HG03457 (cell line): ENCODE data around the gene GPR153.
"Not testable (repeated sequence)": the region's sequence is repeated elsewhere in the genome, so short reads cannot be mapped to it uniquely, and the experiment has no call there.

Experiments
- ATAC-seq: cut with Tn5 transposase; IDR thresholded peaks from one replicate; pipeline ENCODE4 v1.9.1; 2021; ENCODE audit warnings: moderate number of reproducible peaks; ENCODE audit not compliant: unreplicated experiment

GPR153 gene

DNA sequence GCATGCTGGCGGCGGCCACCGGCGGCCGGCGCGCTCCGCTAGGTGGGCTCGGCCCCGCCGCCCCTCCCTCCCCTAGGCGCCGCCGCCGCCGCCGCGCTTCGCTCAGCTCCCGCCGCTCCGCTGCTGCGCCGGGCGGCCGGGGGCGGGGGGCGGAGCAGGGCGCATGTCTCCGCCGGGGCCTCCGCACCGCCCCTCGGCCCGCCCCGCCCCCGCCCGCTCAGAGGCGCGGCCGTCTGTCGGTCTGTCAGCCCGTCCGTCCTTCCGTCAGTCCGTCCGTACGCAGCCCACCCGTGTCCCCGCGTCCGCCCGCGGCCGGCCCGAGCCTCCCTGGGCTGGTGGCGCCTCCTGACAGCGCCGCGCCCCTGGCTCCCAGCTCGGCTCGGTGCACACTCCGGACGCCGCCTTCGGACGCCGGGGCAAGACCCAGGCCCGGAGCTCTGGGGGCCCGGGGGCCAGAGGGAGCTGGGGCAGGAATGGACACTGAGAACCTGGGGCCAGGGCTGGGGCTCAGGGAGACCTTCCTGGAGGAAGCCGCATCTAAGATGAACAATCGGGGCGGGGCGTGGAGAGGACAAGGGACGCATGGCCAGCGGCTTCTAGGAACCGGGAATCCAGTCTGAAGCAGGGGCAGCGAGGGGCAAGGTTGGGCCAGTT is at the start of gene GPR153:
TSS of gene GPR153 (minus strand) at position 138 of the 654 bp plus-strand sequence. CDS start 6,193 bp downstream, outside the sequence.
- no peak for ATAC-seq

DNA sequence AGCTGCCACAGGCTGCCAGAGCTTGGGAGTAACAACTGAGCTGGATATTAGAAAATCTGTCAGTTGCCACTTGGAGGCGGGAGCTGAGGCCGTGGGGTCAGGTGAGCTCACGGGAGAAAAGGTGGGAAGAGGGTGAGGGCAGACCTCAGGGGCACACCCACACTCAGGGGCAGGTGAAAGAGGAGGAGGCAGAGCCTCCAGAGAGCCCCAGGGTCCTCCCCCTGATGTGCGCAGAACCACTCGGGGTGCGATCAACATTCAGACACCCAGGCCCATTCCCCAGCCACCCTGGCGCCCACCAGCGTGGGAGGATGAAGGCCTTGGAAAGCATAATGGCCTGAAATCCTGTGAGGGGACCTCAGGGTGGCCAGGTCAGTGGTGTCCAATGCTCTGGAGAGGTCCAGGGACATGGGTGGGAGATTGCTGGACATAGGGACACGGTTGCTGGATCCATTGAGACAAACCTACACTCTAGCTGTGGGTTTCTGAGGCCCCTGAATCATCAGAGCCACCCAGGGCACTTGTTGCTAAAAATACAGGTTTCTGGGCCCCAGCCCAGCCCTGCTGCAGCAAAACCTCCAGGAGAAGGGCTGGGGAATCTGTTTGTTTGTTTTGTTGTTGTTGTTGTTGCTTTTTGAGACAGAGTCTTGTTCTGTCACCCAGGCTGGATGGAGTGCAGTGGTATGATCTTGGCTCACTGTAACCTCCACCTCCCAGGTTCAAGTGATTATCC is 49.4 kb upstream of the GPR153 start:
- no peak for ATAC-seq

DNA sequence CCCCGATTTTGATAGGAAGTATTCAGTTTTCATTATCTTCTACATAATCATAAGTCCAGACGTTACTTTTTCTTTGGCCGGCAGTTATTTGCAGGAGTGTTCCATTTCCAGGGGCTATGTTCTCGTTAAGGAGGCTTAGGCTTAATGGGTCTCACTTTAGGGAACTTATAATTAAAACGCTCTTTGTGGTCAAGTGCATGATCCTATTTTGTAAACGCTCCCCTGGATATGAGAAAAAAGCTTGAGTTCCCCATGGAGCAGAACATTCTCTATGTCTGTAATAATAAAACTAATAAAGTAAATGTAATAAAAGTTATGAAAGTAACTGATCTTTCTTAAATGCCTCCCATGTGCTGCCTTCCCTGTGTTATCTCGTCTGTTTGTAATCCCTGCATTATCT is 48.7 kb upstream of the GPR153 start:
- ATAC-seq = no peak

DNA sequence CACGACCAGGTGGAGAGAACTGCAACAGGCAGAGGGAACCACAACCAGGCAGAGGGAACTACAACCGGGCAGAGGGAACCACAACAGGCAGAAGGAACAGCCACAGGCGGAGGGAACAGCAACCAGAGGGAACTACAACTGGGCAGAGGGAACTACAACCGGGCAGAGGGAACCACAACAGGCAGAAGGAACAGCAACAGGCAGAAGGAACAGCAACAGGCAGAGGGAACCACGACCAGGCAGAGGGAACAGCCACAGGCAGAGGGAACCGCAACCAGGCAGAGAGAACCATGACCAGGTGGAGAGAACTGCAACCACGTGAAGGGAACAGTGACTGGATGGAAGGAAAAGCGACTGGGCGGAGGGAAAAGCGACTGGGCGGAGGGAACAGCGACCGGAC is 47.6 kb upstream of the GPR153 start:
- no peak for ATAC-seq

DNA sequence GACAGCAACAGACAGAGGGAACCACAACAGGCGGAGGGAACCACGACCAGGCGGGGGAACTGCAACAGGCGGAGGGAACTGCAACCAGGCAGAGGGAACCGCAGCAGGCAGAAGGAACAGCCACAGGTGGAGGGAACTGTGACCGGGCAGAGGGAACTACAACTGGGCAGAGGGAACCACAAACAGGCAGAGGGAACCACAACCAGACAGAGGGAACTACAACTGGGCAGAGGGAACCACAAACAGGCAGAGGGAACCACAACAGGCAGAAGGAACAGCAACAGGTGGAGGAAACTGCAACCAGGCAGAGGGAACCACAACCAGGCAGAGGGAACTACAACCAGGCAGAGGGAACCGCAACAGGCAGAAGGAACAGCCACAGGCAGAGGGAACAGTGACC is 46.8 kb upstream of the GPR153 start:
- ATAC-seq = not testable (repeated sequence)

DNA sequence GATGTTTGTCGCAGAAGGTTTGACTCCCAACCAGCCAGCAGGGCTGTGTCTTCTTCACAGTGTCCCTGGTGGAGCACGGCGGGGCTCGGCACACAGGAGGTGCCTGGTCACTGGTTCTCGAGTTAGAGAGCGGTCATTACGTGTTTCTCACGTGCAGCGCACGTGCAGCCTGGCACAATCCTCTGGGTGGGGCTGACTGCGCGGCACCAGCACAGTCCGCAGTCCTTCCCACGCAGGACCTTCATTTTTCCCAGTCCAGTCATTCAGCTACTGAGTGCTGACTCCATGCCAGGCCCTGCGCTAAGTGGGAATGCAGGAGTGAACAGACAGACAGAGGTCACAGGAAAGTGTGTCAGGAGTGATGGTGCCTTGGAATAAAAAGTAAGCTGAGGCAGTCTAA is 46.2 kb upstream of the GPR153 start:
- ATAC-seq = no peak

DNA sequence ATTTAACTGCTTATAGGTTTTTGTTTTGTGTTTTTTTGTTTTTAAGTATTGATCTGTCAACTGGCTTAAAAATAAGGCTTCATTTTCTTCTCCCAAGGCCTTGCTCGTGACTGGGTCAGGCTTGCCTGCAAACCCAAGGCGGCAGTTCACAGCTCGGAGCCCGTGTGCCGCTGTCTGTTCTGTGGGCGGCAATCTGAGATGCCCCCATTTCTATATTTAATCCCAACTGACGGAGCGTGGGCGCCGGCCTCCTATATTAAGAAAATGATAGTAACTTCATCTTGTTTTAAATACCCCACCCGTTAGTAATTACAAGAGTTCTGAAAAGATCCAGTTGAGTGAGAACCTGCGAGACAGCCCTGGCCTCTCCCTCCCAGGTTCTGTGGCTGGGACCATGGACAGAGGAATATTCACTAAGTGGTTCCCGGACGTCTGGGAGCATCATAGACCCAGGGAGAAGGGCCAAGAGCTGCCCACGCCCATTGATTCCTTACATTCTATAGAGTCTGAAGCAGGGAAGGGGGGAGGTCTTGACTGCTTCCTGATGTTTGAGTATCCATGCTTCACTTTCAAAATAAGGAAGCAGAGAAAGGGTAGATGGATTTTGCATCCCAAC is 42.6 kb upstream of the GPR153 start:
- ATAC-seq = no peak

DNA sequence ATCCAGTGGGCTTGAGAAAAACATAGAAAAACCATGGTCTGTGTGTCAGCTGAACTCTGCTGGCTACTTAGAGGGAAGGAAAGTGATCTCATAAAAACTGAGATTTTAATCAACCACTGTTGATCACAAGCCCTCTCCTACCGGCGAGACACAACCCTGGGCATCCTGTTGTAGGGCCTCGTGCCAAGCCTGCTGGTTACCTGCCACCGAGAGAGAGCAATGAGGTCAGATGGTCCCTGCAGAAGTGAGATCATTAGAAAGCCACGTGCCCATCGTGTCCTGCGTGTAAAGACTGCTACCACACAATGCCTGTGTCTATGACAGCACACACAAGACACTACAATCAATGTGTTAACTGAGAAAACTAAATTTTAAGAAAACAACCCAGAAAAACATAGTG is 41.7 kb upstream of the GPR153 start:
- no peak for ATAC-seq

DNA sequence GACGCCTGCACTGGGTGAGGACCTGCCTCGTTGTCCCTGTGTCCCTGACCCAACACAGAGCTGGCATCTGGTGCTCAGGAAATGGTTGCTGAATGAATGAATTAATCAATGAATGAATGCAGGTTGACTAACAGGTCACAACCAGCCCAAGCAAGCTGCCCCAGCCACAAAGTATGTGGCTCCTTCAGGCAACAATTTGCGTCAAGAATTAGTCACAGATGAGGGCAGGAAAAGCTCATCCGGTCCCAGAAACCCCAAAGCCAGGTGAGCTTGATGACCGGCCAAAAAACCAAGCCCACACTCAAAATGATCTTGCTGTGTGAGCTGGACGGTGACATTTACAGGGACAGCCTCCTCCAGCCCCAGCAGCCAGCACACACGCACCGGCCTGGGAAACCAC is 40.6 kb upstream of the GPR153 start:
- ATAC-seq = no peak

DNA sequence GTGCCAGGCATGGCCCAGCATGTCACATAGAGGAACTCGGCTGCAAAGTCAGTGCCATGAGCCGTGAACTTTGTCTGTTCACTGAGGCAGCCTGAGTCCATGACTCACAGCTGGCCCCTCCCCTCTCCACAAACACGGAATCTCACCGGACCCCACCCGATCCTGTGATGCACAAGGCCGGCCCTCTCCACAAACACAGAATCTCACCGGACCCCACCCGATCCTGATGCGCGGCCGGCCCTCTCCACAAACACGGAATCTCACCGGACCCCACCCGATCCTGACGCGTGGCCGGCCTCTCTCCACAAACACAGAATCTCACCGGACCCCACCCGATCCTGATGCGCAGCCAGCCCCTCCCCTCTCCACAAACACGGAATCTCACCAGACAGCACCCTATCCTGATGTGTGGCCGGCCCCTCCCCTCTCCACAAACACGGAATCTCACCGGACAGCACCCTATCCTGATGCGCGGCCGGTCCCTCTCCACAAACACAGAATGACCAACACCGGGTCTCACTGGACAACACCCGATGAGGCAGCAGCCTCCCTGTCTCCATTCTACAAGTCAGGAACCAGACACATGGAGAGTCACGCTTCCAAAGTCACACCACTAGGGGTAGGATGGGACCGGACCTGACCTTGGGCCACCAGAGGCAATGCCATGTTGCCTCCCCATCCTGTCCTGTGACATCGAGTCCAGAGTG is 39.6 kb upstream of the GPR153 start:
- ATAC-seq = no peak

DNA sequence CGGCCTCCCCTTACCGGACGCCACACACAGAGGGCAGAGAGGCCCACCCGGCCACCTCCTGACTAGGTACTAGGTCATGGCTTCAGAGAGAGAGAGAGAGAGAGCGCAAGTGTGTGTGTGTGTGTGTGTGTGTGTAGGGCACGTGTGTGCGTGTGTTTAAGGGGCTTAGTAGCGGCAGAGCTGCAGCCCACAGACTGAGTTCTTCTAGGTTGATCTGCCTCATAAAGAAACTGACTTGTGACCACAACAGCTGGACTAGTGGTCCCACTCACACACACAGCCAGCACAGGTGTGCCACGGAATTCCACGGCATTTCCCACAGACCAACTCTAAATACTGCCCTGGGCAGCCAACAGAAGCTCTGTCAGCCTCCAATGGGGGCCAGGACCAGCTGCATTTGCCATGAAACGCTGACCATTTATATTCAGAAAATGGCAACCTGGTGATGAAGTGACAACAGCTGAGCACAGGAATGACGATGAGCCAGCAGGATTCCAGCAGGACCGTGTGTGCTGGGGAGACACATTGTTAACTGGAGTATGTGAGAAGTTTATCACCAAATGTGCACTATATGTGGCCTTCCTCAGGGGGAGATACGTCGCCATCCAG is 38.8 kb upstream of the GPR153 start:
- no peak for ATAC-seq

DNA sequence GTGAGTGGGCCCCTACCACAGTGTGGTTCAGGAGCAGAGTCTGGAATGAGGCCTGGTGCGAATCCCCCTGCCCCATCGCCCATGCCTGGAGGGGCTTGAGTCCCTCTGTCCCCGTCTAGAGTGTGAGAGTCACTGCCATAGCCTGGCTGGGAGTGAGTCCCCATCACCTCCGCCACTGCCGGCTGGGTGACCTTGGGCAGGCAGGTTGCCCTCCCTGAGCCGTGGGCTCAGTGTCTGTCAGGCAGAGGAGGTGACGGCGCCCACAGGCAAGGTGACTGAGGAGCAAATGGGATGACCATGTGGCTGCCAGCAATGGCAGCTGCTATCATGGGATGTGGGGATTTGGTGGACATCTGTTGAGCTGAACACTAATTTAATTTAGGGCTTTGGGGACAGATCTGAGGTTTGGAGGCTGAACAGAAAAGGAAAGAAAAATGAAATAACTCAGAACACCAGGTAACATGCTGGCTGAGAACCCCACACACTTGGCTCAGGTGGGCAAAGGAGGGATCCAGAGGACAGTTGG is 38.1 kb upstream of the GPR153 start:
- ATAC-seq = no peak

DNA sequence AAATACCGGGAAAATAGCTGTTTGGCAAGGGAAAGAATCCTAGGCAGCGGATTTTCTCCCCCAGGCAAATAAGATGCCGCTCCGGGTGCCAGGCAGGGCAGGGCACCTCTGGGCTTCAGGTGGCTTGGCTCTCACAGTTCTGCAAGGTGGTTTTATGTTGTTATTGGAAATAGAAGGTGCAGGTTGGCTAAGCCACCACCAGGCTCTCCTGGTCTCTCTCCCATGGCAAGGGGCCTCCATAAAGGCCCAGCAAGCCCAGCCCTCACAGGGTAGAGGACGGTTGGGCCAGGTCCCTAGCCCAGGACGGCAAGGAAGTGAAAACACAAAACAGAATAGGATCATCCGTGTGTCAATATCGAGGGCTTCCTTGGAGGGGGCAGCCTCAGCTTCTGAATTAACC is 37.6 kb upstream of the GPR153 start:
- no peak for ATAC-seq

DNA sequence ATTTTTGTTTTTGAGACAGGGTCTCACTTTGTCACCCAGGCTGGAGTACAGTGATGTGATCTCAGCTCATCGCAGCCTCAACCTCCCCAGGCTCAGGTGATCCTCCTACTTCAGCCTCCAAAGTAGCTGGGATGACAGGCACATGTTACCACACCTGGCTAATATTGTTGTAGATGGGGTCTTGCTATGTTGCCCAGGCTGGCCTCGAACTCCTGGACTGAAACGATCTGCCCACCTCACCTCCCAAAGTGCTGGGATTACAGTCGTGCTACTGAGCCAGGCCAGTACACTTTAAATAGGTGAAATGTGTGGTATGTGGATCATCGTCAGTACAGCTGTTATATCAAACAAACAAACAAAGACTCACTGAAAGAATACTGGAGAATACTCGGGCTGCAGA is 35.0 kb upstream of the GPR153 start:
- ATAC-seq = no peak

DNA sequence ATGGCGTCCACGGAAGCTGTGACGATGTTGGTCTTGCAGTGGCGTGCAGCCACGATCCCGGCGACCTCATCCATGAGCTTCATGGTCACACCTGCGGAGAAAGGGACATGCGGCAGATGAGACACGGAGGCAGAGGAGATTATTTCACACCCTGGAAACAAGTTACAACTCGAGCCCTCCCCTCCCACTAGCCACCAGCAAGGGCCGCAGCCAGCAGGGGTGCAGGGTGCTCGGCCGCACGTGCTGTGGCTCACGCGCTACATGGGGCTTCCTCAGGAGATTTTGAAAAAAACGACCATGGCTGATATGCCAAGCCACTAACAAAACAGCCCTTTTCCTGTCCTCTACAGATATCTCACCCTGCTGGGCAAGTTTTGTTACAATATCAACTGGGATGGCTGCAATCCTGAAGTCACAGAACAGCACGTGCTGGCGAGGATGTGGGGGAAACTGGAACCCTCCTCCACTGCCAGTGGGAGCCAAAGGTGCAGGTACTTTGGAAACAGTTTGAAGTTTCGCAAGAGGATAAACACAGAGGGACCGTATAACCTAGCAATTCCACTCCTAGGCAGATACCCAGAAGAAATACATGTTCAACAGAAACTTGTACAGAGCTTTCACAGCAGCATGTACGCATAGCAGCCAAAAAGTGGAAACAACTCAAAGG is 34.1 kb upstream of the GPR153 start:
- ATAC-seq = no peak

DNA sequence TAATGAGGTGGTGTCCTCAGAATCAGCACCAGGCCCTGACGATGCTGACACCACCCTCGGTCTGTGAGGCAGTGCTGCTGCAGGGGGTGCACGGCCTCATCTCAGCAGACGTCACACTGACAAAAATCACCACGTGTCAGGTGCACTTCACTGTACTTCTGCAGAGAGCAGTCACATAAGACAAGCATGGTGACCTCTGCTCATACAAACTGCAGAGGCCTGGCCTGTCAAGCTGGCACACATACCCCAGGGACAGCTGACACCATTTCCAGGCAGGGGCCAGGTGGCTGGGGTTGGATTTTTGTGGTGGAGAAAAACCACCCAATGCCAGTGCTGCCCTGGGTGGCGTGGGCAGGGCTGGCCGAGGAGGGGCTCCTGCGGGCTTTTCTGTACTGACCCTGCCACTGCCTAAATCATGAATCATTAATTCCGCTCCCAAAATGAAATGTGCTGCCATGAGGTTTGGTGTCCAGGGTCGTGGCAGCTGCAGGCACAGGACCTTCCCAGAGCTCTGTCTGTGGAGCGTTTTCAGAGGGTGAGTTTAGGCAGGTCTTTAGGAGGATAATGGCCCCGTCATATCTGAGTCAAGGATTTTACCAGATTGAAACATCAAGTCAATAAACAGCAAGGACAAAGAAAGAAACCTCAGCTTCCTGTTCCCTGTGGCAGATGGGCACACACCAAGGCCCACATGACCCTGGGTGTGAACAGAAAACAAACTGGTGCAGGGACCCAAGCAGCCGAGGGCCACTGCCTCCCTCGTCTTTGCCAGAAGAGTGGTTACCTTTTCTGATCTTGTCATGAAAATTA is 33.4 kb upstream of the GPR153 start:
- no peak for ATAC-seq

DNA sequence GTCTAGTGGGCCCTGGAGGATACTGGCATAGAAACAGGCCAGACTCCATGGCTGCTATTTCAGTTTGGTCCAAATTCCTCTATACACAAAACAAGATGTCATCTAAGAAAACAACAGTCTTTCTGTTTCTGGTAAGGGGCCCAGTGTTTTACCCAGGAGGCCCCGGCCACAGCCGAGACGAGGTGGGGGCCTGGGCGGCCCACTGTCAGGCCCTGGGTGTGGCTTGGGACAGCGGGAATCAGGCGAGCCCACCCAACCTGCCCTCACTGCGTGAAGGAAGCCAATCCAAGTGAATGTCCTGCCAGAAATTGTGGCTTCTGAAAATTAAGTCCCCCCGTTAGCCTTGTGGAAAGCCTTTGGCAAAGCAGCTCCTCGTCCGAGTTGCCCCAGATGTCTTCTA is 31.2 kb upstream of the GPR153 start:
- no peak for ATAC-seq

DNA sequence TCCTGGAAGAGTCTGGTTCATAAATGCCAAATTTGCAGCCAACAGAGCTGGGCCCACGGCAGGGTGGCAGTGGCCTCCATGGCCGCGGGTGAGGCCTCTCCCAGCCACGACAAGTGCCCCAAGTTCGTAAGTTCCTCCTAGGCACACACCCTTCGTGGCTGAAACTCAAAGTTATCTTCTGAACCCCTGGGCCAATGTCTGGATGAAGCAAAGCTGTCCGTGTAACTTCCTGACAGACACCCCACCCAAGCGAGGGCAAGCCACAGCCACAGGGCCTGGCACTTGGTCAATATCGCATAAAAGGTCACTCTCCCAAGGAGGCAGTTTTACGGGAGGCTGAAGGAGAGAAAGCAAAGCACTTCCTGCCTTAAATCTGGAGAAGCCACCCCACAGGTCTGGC is 27.8 kb upstream of the GPR153 start:
- ATAC-seq = no peak

DNA sequence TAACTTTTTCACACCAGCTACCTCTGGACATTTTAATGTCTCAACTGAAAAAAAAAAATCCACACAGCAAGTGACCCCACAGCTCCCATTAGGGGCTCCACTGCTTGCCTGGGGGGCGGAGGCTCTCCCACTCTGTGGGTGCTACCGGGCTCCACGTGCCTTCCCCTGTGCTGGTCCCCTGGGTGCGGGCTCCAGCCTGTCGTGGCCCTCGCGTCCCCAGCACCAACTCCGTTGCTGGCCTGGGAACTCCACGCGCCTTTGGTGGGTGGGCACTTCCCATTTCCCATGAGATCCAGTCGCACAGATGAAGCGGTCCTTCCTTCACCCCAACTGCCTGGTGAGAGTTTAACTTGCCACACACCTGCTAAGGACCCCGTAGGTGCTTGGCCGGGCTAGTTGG is 27.1 kb upstream of the GPR153 start:
- ATAC-seq = no peak

DNA sequence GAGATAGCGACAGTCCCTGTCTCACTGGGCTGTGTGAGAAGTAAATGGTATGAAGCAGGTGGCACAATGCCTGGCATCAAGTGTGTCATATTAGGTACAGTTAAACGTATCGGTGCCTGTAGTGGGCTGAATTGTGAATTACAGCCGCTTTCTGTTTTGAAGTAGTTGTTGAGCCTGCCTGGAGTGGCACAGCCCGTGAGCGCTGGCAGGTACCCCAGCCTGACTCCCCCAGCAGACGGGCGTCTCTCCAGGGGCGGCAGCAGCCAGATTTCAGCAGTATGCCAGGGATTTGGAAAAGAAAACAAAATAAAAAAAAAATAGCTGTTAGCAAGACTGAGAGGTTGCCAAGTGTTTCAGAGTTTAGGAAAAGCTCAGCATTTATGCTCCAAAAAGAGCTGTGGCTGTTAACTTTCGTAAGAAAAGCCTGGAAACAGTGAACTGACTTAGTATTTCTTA is 26.6 kb upstream of the GPR153 start:
- no peak for ATAC-seq
